ENCODE results near the gene MAGI1. TPM values are rescaled to one million over a fixed set of nuclear protein-coding genes. Genes with fewer than 3 reads are reported as not detected.

Gene MAGI1
- total RNA-seq, 3 donors from 2014 or later (not counting 1 experiment from before 2014, with no cell fraction given), result not detected

DNA sequence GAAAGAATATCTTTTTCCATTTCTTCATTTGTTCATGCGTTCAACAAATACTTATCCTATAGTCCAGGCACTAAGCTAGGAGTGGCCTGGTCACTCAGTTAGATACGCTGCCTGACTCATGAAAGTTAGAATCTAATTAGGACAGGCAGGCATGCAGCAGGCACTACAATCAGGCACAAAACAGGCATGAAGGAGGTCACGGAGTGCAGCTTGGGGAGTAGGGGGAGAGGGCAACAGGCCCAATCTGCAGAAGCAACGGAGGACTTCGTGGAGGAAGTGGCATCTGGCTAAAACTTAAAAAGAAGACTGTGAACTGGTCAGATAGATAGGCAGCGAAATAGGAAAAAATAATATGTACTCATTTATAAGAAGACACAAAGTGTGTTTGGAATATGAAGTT lies 420.9 kb downstream of the MAGI1 start:
- Histone ChIP-seq H3K4me3 (ENCODE audit: low read length) (no peak overlapping the region), H3K9me3 (ENCODE audit: control insufficient read depth, insufficient read depth, low read length) (no peaks in the 10 kb centered on the region), H3K27ac (ENCODE audit: low read length) (no peak overlapping the region), H3K4me1 (ENCODE audit: control insufficient read depth, insufficient read depth, low read length) (no peaks in the 10 kb centered on the region), H3K36me3 (ENCODE audit: control insufficient read depth, insufficient read depth, low read length) (no peaks in the 10 kb centered on the region), H3K27me3 (ENCODE audit: control insufficient read depth, insufficient read depth, low read length) (no peaks in the 10 kb centered on the region)
- Mint-ChIP-seq H3K9me3 (peaks cover 3 to 5% of the 10 kb centered on the region in 2 donors), H3K27ac (no peak overlapping the region), H3K36me3 (no peaks in the 10 kb centered on the region), H3K4me3 (no peak overlapping the region), H3K27me3 (ENCODE audit: low read depth in 2 of 2) (no peaks in the 10 kb centered on the region), H3K4me1 (no peaks in the 10 kb centered on the region)
- intact Hi-C loops (cut with micrococcal nuclease), result no loop called here
- no peak for DNase-seq
- TF ChIP-seq, protein P1, sequence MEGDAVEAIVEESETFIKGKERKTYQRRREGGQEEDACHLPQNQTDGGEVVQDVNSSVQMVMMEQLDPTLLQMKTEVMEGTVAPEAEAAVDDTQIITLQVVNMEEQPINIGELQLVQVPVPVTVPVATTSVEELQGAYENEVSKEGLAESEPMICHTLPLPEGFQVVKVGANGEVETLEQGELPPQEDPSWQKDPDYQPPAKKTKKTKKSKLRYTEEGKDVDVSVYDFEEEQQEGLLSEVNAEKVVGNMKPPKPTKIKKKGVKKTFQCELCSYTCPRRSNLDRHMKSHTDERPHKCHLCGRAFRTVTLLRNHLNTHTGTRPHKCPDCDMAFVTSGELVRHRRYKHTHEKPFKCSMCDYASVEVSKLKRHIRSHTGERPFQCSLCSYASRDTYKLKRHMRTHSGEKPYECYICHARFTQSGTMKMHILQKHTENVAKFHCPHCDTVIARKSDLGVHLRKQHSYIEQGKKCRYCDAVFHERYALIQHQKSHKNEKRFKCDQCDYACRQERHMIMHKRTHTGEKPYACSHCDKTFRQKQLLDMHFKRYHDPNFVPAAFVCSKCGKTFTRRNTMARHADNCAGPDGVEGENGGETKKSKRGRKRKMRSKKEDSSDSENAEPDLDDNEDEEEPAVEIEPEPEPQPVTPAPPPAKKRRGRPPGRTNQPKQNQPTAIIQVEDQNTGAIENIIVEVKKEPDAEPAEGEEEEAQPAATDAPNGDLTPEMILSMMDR (IDR thresholded peaks at IDR 0.05), result no peak
- WGBS (ENCODE audit: insufficient coverage), result 94% methylated on average over 5 of the region's 6 CpGs
- ATAC-seq, result no peak

DNA sequence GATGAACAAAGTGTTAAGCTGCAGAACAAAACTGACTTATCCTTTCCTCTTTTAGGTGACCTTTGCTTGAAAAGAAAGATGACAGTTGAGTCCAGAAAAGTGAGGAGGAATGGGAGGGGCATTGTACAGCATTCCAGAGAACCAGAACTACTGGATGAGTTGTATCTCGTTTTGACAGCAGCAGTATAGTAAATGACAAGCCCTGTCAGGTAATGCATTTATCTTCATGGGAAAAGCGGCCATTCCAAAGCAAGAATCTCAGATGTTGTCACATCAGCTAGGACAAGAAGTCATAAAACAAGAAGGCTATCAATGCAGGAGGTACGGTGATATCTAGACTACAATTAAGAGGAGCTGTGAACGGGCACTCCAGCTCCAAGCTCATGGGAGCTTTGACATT lies 421.5 kb downstream of the MAGI1 start:
- ATAC-seq, result no peak
- H3K27me3 Mint-ChIP-seq (ENCODE audit: low read depth in 2 of 2), result no peaks in the 10 kb centered on the region
- TF ChIP-seq, protein P1 (IDR thresholded peaks at IDR 0.05), result no peak
- Histone ChIP-seq H3K4me3 (ENCODE audit: low read length) (no peak overlapping the region), H3K4me1 (ENCODE audit: control insufficient read depth, insufficient read depth, low read length) (no peaks in the 10 kb centered on the region), H3K9me3 (ENCODE audit: control insufficient read depth, insufficient read depth, low read length) (no peaks in the 10 kb centered on the region), H3K27ac (ENCODE audit: low read length) (no peak overlapping the region), H3K36me3 (ENCODE audit: control insufficient read depth, insufficient read depth, low read length) (no peaks in the 10 kb centered on the region), H3K27me3 (ENCODE audit: control insufficient read depth, insufficient read depth, low read length) (no peaks in the 10 kb centered on the region)
- intact Hi-C loops (cut with micrococcal nuclease), result no loop called here
- WGBS (ENCODE audit: insufficient coverage), result 76% methylated on average over 4 of the region's 4 CpGs
- no peak overlapping the region for H3K27ac Mint-ChIP-seq
- no peaks in the 10 kb centered on the region for H3K36me3 Mint-ChIP-seq
- no peak for DNase-seq
- no peaks in the 10 kb centered on the region for H3K4me1 Mint-ChIP-seq
- H3K9me3 Mint-ChIP-seq, result peaks cover 3 to 5% of the 10 kb centered on the region in 2 donors
- no peak overlapping the region for H3K4me3 Mint-ChIP-seq

DNA sequence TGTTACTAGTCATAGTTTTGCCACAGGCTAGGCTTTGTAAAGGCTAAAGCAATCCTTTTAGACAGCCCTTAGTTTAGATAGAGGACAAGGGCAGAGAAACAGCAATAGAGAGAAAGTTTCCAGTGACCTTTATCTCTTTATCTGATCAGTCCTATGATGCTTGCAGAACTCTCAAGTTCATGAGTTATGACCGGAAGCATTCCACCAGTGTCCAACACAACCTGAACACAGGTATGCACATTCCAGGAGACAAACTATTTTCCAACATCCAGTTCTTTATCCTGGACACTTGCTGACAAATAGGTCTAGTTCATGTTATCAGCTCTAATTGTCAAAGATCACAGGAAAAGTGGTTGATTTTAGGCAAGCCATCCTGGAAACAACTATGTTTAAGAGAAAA lies 422.2 kb downstream of the MAGI1 start:
- 91% methylated on average over 1 of the region's 1 CpG for WGBS (ENCODE audit: insufficient coverage)
- Mint-ChIP-seq H3K36me3 (no peaks in the 10 kb centered on the region), H3K9me3 (peaks cover 3 to 5% of the 10 kb centered on the region in 2 donors), H3K27me3 (ENCODE audit: low read depth in 2 of 2) (no peaks in the 10 kb centered on the region), H3K4me1 (no peaks in the 10 kb centered on the region), H3K27ac (no peak overlapping the region), H3K4me3 (no peak overlapping the region)
- intact Hi-C loops (cut with micrococcal nuclease), result no loop called here
- TF ChIP-seq, protein P1 (IDR thresholded peaks at IDR 0.05), result no peak
- no peaks in the 10 kb centered on the region for H3K4me1 ChIP-seq (ENCODE audit: control insufficient read depth, insufficient read depth, low read length)
- no peak overlapping the region for H3K4me3 ChIP-seq (ENCODE audit: low read length)
- no peak for DNase-seq
- no peaks in the 10 kb centered on the region for H3K36me3 ChIP-seq (ENCODE audit: control insufficient read depth, insufficient read depth, low read length)
- ATAC-seq, result no peak
- H3K9me3 ChIP-seq (ENCODE audit: control insufficient read depth, insufficient read depth, low read length), result no peaks in the 10 kb centered on the region
- H3K27ac ChIP-seq (ENCODE audit: low read length), result no peak overlapping the region
- no peaks in the 10 kb centered on the region for H3K27me3 ChIP-seq (ENCODE audit: control insufficient read depth, insufficient read depth, low read length)

DNA sequence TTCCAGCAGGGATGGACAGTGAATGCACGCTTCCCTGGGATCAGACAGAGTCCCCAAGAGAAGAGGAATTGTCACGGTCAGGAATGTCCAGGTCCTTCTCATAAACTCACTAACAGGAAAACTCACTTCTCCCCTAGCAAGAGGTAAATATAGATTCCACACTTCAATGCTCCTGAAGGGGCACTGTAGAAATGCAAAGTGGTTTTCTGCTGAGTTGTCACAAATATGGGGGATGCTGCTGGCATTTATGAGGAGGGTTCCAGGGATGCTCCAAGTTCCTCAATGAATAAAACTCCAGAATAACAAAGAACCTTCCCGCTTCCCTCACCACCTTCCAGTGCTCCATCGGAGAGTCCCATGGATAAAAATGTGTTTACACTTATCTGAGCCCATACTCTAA lies 423.4 kb downstream of the MAGI1 start:
- Mint-ChIP-seq H3K4me3 (no peak overlapping the region), H3K27me3 (ENCODE audit: low read depth in 2 of 2) (no peaks in the 10 kb centered on the region), H3K36me3 (no peaks in the 10 kb centered on the region), H3K27ac (no peak overlapping the region), H3K4me1 (no peaks in the 10 kb centered on the region), H3K9me3 (peaks cover 3 to 5% of the 10 kb centered on the region in 2 donors)
- DNase-seq (no peak), ATAC-seq (no peak)
- TF ChIP-seq, protein P1 (IDR thresholded peaks at IDR 0.05), result no peak
- Histone ChIP-seq H3K9me3 (ENCODE audit: control insufficient read depth, insufficient read depth, low read length) (no peaks in the 10 kb centered on the region), H3K27ac (ENCODE audit: low read length) (no peak overlapping the region), H3K4me3 (ENCODE audit: low read length) (no peak overlapping the region), H3K4me1 (ENCODE audit: control insufficient read depth, insufficient read depth, low read length) (no peaks in the 10 kb centered on the region), H3K36me3 (ENCODE audit: control insufficient read depth, insufficient read depth, low read length) (no peaks in the 10 kb centered on the region), H3K27me3 (ENCODE audit: control insufficient read depth, insufficient read depth, low read length) (no peaks in the 10 kb centered on the region)
- 94% methylated on average over 4 of the region's 4 CpGs for WGBS (ENCODE audit: insufficient coverage)
- intact Hi-C loops (cut with micrococcal nuclease), result no loop called here

Measured in natural killer cell (primary cell).